Colonic mucosa (tissue), 4 donors: Measurements from ENCODE around the gene CADM1. TPM values are rescaled to one million over a fixed set of nuclear protein-coding genes. Genes with fewer than 3 reads are reported as not detected.

Experiments used
- DNase-seq: peaks from one replicate; pipeline ENCODE4 v3.0.0-alpha.2; 2020
- H3K27ac ChIP-seq: fragments of 200-600 bp; one replicate; pipeline ENCODE4 v1.8.0; 2021
- H3K27me3 ChIP-seq: fragments of 200-600 bp; one replicate; pipeline ENCODE4 v1.8.0; 2021
- H3K36me3 ChIP-seq: fragments of 200-600 bp; one replicate; pipeline ENCODE4 v1.8.0; 2021
- H3K4me1 ChIP-seq: fragments of 200-600 bp; one replicate; pipeline ENCODE4 v1.8.0; 2021; ENCODE audit warnings: mild to moderate bottlenecking
- H3K4me3 ChIP-seq: fragments of 200-600 bp; one replicate; pipeline ENCODE4 v1.8.0; 2021
- H3K9ac ChIP-seq, 2 donors: one replicate each; pipeline ENCODE4 v1.7.0; 2013; ENCODE audit warnings: control low read depth in 2 of 2, low read depth in 2 of 2, low read length in 2 of 2
- H3K9me3 ChIP-seq: fragments of 200-600 bp; one replicate; pipeline ENCODE4 v1.8.0; 2021
- CTCF ChIP-seq: fragments of 200-600 bp; IDR thresholded peaks from one replicate; pipeline ENCODE4 v1.8.0; 2022; ENCODE audit warnings: antibody characterized with exemption, mild to moderate bottlenecking
- intact Hi-C: fragments of 100-400 bp; cut with DNase I; formaldehyde crosslinking; loops from one replicate; pipeline ENCODE4 v1.14.1; 2022
- total RNA-seq, 2 donors: library from RNA; stranded (reverse); fragmentation: NEBNext Ultra II Directional in 1 of 2; extraction: Animal tissue kit (Norgen Biotek cat#: 25700) in 1 of 2; gene quantifications; one replicate each; pipeline ENCODE4 v1.2.1, GENCODE V29; 2021
- donor health status: healthy.
- donor health status: DM: no; HTN: no; CAD: no.
- donor health status: DM: no; HTN: no; CAD: no.

The CADM1 gene
- total RNA-seq, 2 donors from 2014 or later = 5.2 to 6.4 TPM

GRCh38 chr11:115326526-115326925 is 177.7 kb downstream of the CADM1 start:
- Histone ChIP-seq H3K36me3 (no peaks in the 10 kb centered on the region), H3K4me3 (no peak overlapping the region), H3K9ac (no peak overlapping the region), H3K9me3 (no peaks in the 10 kb centered on the region), H3K4me1 (no peaks in the 10 kb centered on the region), H3K27ac (no peak overlapping the region), H3K27me3 (no peaks in the 10 kb centered on the region)
- no peak for DNase-seq
- TF ChIP-seq CTCF = no peak
- intact Hi-C loops = no loop called here

DNA sequence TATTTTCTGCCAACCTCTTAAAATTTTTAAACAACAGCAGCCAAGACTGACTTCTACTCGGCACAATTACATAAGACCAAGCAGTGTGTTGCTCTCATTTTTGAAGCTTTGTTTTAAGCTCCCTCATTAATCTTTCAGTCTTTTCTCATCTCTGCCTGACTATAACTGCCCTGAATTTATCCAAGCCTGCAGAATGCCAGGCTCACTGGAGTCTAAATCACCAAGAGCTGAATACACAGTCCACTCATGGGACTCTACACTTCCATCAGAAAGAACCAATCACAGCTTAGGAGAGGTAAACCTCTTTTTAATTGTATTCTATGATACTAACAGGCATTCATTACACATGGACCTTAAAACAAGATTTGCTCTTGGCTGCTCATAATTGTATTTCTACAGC is 178.7 kb downstream of the CADM1 start:
- no peak for TF ChIP-seq CTCF
- H3K27me3 ChIP-seq = no peaks in the 10 kb centered on the region
- H3K9ac ChIP-seq = no peak overlapping the region
- intact Hi-C loops = no loop called here
- no peak for DNase-seq
- no peaks in the 10 kb centered on the region for H3K36me3 ChIP-seq
- H3K4me3 ChIP-seq = no peak overlapping the region
- H3K4me1 ChIP-seq = no peaks in the 10 kb centered on the region
- H3K27ac ChIP-seq = no peak overlapping the region
- no peaks in the 10 kb centered on the region for H3K9me3 ChIP-seq

DNA sequence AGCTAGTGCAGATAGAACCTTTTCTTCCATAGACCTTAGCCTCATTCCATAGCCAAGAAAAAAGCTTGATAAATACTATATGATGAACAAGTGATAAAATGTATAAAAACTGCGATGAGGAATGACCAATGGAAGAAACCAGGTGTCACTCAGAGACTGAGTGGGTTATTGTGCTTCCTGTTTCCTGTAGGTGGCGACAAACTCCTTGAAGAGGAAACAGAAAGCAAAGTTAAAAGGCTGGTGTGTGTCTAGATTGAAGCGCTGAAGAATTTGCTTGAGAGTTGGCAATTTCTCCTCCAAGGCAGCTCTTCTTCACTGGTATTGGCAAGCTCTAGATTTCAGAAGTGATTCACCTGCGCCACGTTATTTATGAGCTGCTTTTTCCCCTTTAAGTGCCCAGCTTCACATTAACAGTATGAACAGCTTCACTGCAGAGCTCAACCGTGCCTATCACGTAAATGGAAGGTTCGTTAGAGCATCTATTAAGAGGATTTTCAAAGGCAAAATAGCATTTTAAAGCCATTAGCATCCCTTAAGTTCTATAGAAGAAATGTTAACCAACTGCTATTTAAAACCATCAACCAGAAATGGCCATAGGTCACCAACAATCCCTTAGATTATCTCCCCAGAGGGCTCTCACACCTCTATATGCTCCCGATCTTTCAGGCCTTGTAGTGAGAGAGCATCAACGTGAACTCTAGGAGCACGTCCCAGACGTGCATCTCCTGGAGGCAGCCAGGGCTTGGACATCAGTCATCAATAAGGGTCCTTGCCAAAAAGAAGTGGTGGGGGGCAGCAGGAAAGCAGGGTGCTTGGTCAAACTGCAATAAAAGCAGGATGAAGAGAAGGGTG is 179.4 kb downstream of the CADM1 start:
- TF ChIP-seq CTCF = peak; percentile 71
- Histone ChIP-seq H3K36me3 (no peaks in the 10 kb centered on the region), H3K9me3 (no peaks in the 10 kb centered on the region), H3K9ac (no peak overlapping the region), H3K4me3 (no peak overlapping the region), H3K4me1 (no peaks in the 10 kb centered on the region), H3K27me3 (no peaks in the 10 kb centered on the region), H3K27ac (no peak overlapping the region)
- DNase-seq = peak; percentile 36
- intact Hi-C loops = loop anchor here (5.0 kb wide), 1 partner anchor 952 kb away; no protein-coding TSS in a partner anchor

GRCh38 chr11:115322553-115323203 is 181.5 kb downstream of the CADM1 start:
- Histone ChIP-seq H3K36me3 (no peaks in the 10 kb centered on the region), H3K4me3 (no peak overlapping the region), H3K4me1 (no peaks in the 10 kb centered on the region), H3K9me3 (no peaks in the 10 kb centered on the region), H3K27me3 (no peaks in the 10 kb centered on the region), H3K9ac (no peak overlapping the region), H3K27ac (no peak overlapping the region)
- TF ChIP-seq CTCF = no peak
- intact Hi-C loops = loop anchor here (5.0 kb wide), 1 partner anchor 955 kb away; no protein-coding TSS in a partner anchor
- DNase-seq = no peak

- no peaks in the 10 kb centered on the region for H3K27me3 ChIP-seq
- no peak overlapping the region for H3K27ac ChIP-seq
- no peaks in the 10 kb centered on the region for H3K9me3 ChIP-seq
- H3K4me3 ChIP-seq = no peak overlapping the region
- no peak overlapping the region for H3K9ac ChIP-seq
- intact Hi-C loops = loop anchor here (5.0 kb wide), 1 partner anchor 956 kb away; no protein-coding TSS in a partner anchor
- H3K36me3 ChIP-seq = no peaks in the 10 kb centered on the region
- no peak for TF ChIP-seq CTCF
- H3K4me1 ChIP-seq = no peaks in the 10 kb centered on the region
- DNase-seq = no peak
Observed at GRCh38 chr11:115321605-115322289, 182.5 kb downstream of the CADM1 start.
